Gastrocnemius medialis (tissue), 4 donors: ENCODE results near the gene SOX30. TPM values are rescaled to one million over a fixed set of nuclear protein-coding genes. Genes with fewer than 3 reads are reported as not detected.

Experiments
- total RNA-seq, 4 donors: library from RNA; depleted of rRNA; stranded (reverse); fragments of >200 nt; gene quantifications; one replicate each; pipeline versions ENCODE4 v1.1.0 to v1.2.3, GENCODE V29; 2016

The SOX30 gene
- total RNA-seq, 4 donors from 2014 or later: not detected

Other genes starting within 250 kb of the SOX30 start
- gene NIPAL4, start 192.2 kb downstream of the SOX30 start, total RNA-seq: 1 to 10 TPM in 1 of 4 donors, not detected in 3; 1.5 TPM
- gene ADAM19, start 76.7 kb downstream of the SOX30 start, total RNA-seq: under 1 TPM; 0.39 to 0.97 (median 0.76) TPM
- not detected for gene C5orf52, start 19.1 kb upstream of the SOX30 start, total RNA-seq
- gene THG1L, start 79.0 kb upstream of the SOX30 start, total RNA-seq: 1 to 10 TPM; 3.5 to 9.7 (median 6.6) TPM
- gene LSM11, start 91.3 kb upstream of the SOX30 start, total RNA-seq: 1 to 10 TPM in 3 of 4 donors, under 1 TPM in 1; 0.95 to 1.9 (median 1.2) TPM
- gene CLINT1, start 206.7 kb upstream of the SOX30 start, total RNA-seq: 100 to 1,000 TPM in 1 of 4 donors, 10 to 100 TPM in 3; 77.4 to 124 (median 85.5) TPM